Lower lobe of right lung (tissue), 2 donors: ENCODE data around the gene S100A8. TPM values are rescaled to one million over a fixed set of nuclear protein-coding genes. Genes with fewer than 3 reads are reported as not detected.

Experiments
- ATAC-seq, 2 donors: fragments of 200-7000 bp; cut with Tn5 transposase; one replicate each; pipeline ENCODE4 v1.9.1; 2020 to 2022; ENCODE audit warnings: mild to moderate bottlenecking in 2 of 2, moderate library complexity in 2 of 2
- DNase-seq: peaks from one replicate; pipeline ENCODE4 v3.0.0-alpha.2; 2020
- H3K27ac ChIP-seq: fragments of 200-600 bp; one replicate; pipeline ENCODE4 v1.8.0; 2022
- H3K27me3 ChIP-seq: fragments of 200-600 bp; one replicate; pipeline ENCODE4 v1.8.0; 2022; ENCODE audit warnings: low read depth
- H3K36me3 ChIP-seq: fragments of 200-600 bp; one replicate; pipeline ENCODE4 v1.8.0; 2022; ENCODE audit warnings: mild to moderate bottlenecking
- H3K4me1 ChIP-seq: fragments of 200-600 bp; one replicate; pipeline ENCODE4 v1.8.0; 2022
- H3K4me3 ChIP-seq: fragments of 200-600 bp; one replicate; pipeline ENCODE4 v1.8.0; 2022; ENCODE audit warnings: mild to moderate bottlenecking
- H3K9me3 ChIP-seq: fragments of 200-600 bp; one replicate; pipeline ENCODE4 v1.8.0; 2022
- CTCF ChIP-seq: fragments of 200-600 bp; IDR thresholded peaks from one replicate; pipeline ENCODE4 v1.8.0; 2022; ENCODE audit warnings: antibody characterized with exemption, mild to moderate bottlenecking
- intact Hi-C: fragments of 100-400 bp; cut with DNase I; formaldehyde crosslinking; loops from one replicate; pipeline ENCODE4 v1.11.0; 2022
- total RNA-seq: library from RNA; stranded (reverse); fragmentation: NEBNext Ultra II Directional; extraction: Animal tissue kit (Norgen Biotek cat#: 25700); gene quantifications from one replicate; pipeline ENCODE4 v1.2.1, GENCODE V29; 2021
- donor health status: DM: no; HTN: yes; CAD: no; lungs with severe emphysema.

S100A8 gene
- total RNA-seq, 1 donor from 2014 or later: 622 TPM

GRCh38 chr1:153395776-153396175 is 4.9 kb upstream of the S100A8 start:
- no peaks in the 10 kb centered on the region for H3K9me3 ChIP-seq
- H3K27ac ChIP-seq: no peak overlapping the region
- no peak for ATAC-seq
- H3K4me3 ChIP-seq: no peak overlapping the region
- intact Hi-C loops: no loop called here
- no peak for TF ChIP-seq CTCF
- H3K36me3 ChIP-seq: no peaks in the 10 kb centered on the region
- H3K4me1 ChIP-seq: peaks cover 9% of the 10 kb centered on the region
- no peak for DNase-seq
- H3K27me3 ChIP-seq: peaks cover 8% of the 10 kb centered on the region

- intact Hi-C loops: no loop called here
- peaks cover 9% of the 10 kb centered on the region for H3K4me1 ChIP-seq
These were observed 4.3 kb upstream of the S100A8 start for GRCh38 chr1:153395136-153395685.

GRCh38 chr1:153394391-153394790 is 3.5 kb upstream of the S100A8 start:
- intact Hi-C loops: no loop called here
- Histone ChIP-seq H3K27me3 (peaks cover 8% of the 10 kb centered on the region), H3K36me3 (no peaks in the 10 kb centered on the region), H3K27ac (no peak overlapping the region), H3K4me1 (peaks cover 9% of the 10 kb centered on the region), H3K9me3 (no peaks in the 10 kb centered on the region), H3K4me3 (no peak overlapping the region)
- TF ChIP-seq CTCF: no peak
- ATAC-seq (no peak), DNase-seq (no peak)

More at GRCh38 chr1:153395136-153395685, 4.3 kb upstream of the S100A8 start:
- Histone ChIP-seq H3K27ac (no peak overlapping the region), H3K36me3 (no peaks in the 10 kb centered on the region), H3K4me3 (no peak overlapping the region), H3K27me3 (peaks cover 8% of the 10 kb centered on the region), H3K9me3 (no peaks in the 10 kb centered on the region)
- DNase-seq (no peak), ATAC-seq (no peak)
- TF ChIP-seq CTCF: no peak

GRCh38 chr1:153393926-153394325 is 3.1 kb upstream of the S100A8 start:
- H3K4me3 ChIP-seq: no peak overlapping the region
- DNase-seq: peak; percentile 55
- H3K4me1 ChIP-seq: peaks cover 9% of the 10 kb centered on the region
- no peaks in the 10 kb centered on the region for H3K9me3 ChIP-seq
- TF ChIP-seq CTCF: no peak
- no peaks in the 10 kb centered on the region for H3K36me3 ChIP-seq
- intact Hi-C loops: no loop called here
- peak in 1 of 2 donors; percentile 34 for ATAC-seq
- peaks cover 8% of the 10 kb centered on the region for H3K27me3 ChIP-seq
- no peak overlapping the region for H3K27ac ChIP-seq

- ATAC-seq (no peak), DNase-seq (no peak)
- no peak for TF ChIP-seq CTCF
- intact Hi-C loops: no loop called here
- no peak overlapping the region for H3K4me3 ChIP-seq
- H3K36me3 ChIP-seq: no peaks in the 10 kb centered on the region
- no peaks in the 10 kb centered on the region for H3K9me3 ChIP-seq
- H3K27ac ChIP-seq: no peak overlapping the region
- H3K27me3 ChIP-seq: peaks cover 8% of the 10 kb centered on the region
- H3K4me1 ChIP-seq: peaks cover 9% of the 10 kb centered on the region
These were observed 1.9 kb upstream of the S100A8 start for GRCh38 chr1:153392822-153393221.

- intact Hi-C loops: no loop called here
- peaks cover 9% of the 10 kb centered on the region for H3K4me1 ChIP-seq
- no peaks in the 10 kb centered on the region for H3K9me3 ChIP-seq
- no peak for TF ChIP-seq CTCF
- no peak for DNase-seq
- H3K27me3 ChIP-seq: peaks cover 8% of the 10 kb centered on the region
- no peaks in the 10 kb centered on the region for H3K36me3 ChIP-seq
- no peak overlapping the region for H3K4me3 ChIP-seq
- no peak overlapping the region for H3K27ac ChIP-seq
- ATAC-seq: no peak
These were observed 1.4 kb upstream of the S100A8 start for GRCh38 chr1:153392258-153392657.
